Muscle layer of duodenum (tissue), 2 donors: Measurements from ENCODE around the gene LRRD1.
"Not testable (repeated sequence)": the region's sequence is repeated elsewhere in the genome, so short reads cannot be mapped to it uniquely, and the experiment has no call there.

ENCODE experiments used
- H3K27ac ChIP-seq: one replicate; pipeline ENCODE4 v1.7.0; 2013; ENCODE audit warnings: mild to moderate bottlenecking, low read length
- H3K27me3 ChIP-seq: one replicate; pipeline ENCODE4 v1.7.0; 2013; ENCODE audit warnings: low read depth, mild to moderate bottlenecking, control low read depth, low read length
- H3K36me3 ChIP-seq, 2 donors: one replicate each; pipeline ENCODE4 v1.7.0; 2013; ENCODE audit warnings: low read length in 2 of 2, control low read depth in 1 of 2, mild to moderate bottlenecking in 1 of 2; ENCODE audit not compliant: insufficient read depth in 2 of 2, control insufficient read depth in 1 of 2
- H3K4me1 ChIP-seq, 2 donors: one replicate each; pipeline ENCODE4 v1.7.0; 2013; ENCODE audit warnings: low read length in 2 of 2, mild to moderate bottlenecking in 2 of 2, control low read depth in 1 of 2, moderate library complexity in 1 of 2; ENCODE audit not compliant: insufficient read depth in 2 of 2, control insufficient read depth in 1 of 2
- H3K4me3 ChIP-seq, 2 donors: one replicate each; pipeline ENCODE4 v1.7.0; 2013; ENCODE audit warnings: low read length in 2 of 2, low read depth in 1 of 2, mild to moderate bottlenecking in 1 of 2
- H3K9me3 ChIP-seq, 2 donors: one replicate each; pipeline ENCODE4 v1.7.0; 2013; ENCODE audit warnings: low read length in 2 of 2, control low read depth in 1 of 2, mild to moderate bottlenecking in 1 of 2; ENCODE audit not compliant: control insufficient read depth in 1 of 2
- donor health status: healthy.

The LRRD1 gene

DNA sequence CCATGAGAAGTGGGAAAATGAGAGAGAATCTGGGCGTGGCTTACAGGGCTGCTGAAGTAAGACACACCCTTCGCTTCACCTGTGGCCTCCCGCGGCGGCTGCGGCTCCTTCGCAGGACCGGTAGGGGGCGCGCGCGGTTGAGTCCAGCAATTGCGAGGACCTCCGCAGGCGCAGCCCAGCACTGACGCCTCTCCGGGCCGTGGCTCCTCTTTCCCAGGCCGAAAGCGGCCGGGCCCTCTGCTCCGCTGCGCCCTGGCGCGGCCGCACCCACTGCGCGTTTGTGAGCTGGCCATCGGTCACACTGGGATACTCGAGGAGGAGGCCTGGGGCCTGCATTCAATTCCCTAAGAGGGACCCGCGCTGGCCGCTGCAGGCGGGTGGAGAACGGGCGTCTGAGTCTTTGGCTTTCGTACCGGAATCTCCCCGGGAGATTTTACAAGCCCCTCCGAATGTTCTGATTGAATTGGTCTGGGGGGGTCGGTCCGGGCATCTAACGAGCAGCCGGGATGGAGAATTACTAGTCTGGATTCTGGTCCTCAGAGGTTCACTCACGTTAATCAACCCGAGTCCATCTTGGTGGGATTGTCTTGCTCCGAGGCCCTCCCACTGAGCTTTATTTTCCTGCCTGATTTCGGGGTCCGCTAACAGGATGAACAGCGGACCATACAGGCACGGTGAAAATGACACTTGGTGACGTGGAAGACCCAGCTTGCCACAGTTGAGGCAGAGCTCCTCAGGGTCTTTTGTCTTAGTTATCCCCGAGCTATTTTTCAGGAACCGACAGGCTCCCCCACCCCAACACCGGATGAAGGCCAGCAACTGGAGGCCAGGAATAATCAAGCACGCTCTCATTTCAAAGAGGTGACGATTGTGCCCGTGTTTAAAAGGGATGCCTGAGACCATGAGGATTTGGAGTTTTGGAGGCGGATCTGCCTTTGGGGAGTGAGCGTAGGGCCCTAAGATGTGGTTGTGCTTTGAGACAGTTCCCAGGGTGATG is at the start of gene LRRD1:
TSS of gene LRRD1 (minus strand) at position 215 of the 997 bp plus-strand sequence. CDS start 13,940 bp downstream, outside the sequence.
- Histone ChIP-seq H3K27ac (peak within 1 kb of the TSS; percentile 51), H3K4me1 (peaks cover 0 to 4% of the 10 kb centered on the region in 2 donors), H3K27me3 (no peaks in the 10 kb centered on the region), H3K9me3 (no peaks in the 10 kb centered on the region), H3K4me3 (peak within 1 kb of the TSS; percentile 72 to 74), H3K36me3 (no peaks in the 10 kb centered on the region)

DNA sequence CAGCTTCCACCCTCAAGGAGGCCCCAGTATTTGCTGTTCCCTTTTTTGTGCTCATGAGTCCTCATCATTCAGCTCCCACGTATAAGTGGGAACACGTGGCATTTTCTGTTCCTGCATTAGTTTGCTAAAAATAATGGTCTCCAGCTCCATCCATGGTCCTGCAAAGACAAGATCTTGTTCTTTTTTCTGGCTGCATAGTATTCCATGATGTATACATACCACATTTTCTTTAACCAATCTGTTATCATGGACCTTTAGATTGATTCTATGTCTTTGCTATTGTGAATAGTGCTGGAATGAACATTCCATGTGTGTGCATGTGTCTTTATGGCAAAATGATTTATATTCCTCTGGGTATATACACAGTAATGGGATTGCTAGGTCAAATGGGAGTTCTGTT is 49.8 kb upstream of the LRRD1 start:
- Histone ChIP-seq H3K9me3 (no peaks in the 10 kb centered on the region), H3K27me3 (no peaks in the 10 kb centered on the region), H3K27ac (no peak overlapping the region), H3K36me3 (peaks cover 29 to 67% of the 10 kb centered on the region in 2 donors), H3K4me3 (no peak overlapping the region), H3K4me1 (no peaks in the 10 kb centered on the region)

DNA sequence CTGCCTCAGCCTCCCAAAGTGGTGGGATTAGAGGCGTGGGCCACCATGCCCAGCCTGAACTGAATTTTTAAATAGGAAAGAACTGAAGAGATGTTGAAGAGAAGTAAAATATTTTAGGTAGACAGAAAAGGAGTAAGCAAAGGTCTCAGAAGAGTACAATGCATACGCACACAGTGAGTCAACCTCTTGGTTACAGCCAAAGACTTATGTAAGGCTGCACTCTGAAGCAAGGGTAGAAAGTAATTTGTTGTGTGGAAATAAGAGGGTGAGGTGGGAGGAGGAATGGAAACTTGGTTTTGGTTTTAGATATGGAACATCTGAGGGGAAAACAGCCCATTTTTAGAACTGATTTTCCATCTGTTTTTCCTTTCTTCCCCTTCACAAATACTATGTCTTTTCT is 49.2 kb upstream of the LRRD1 start:
- Histone ChIP-seq H3K4me1 (no peaks in the 10 kb centered on the region), H3K9me3 (no peaks in the 10 kb centered on the region), H3K27ac (no peak overlapping the region), H3K4me3 (no peak overlapping the region), H3K27me3 (no peaks in the 10 kb centered on the region), H3K36me3 (peaks cover 33 to 68% of the 10 kb centered on the region in 2 donors)

DNA sequence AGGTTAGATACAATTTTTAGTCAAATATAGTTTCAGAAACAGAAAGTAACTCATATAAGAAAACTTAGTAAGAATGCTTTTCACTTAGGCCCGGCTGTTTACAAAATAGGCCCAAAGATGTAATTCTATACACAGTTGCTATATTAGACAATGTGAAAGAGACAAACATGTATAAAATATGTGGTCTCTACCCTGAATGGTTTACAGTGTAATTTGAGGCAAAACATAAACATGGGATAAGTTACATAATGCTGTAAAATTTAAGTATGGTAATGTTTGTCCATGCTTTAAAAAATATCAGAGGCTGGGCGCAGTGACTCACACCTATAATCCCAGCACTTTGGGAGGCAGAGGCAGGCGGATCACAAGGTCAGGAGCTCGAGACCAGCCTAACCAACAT is 48.0 kb upstream of the LRRD1 start:
- H3K9me3 ChIP-seq = no peaks in the 10 kb centered on the region
- no peaks in the 10 kb centered on the region for H3K4me1 ChIP-seq
- H3K4me3 ChIP-seq = no peak overlapping the region
- H3K27me3 ChIP-seq = no peaks in the 10 kb centered on the region
- peaks cover 33 to 68% of the 10 kb centered on the region in 2 donors for H3K36me3 ChIP-seq
- H3K27ac ChIP-seq = no peak overlapping the region

DNA sequence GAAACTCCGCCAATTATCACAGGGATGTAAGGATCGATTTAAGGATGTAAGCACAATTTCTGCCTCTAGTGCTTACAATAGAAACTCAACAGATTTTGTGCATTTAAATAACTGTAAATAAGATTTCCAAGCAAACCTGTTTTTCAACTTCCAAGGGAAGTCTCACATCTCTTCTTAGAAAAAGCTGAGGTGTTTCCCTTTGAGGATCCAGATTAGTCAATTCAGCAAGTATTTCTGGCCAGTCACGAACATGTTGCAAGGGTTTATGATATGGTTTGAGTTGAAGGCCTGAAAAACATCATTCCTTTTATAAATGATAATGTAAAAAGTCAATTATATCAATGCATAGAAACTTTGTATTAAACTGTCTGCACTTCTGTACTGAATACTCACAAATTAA is 42.8 kb upstream of the LRRD1 start:
- H3K27me3 ChIP-seq = no peaks in the 10 kb centered on the region
- H3K36me3 ChIP-seq = peaks cover 55 to 83% of the 10 kb centered on the region in 2 donors
- no peak overlapping the region for H3K27ac ChIP-seq
- H3K4me3 ChIP-seq = no peak overlapping the region
- H3K4me1 ChIP-seq = no peaks in the 10 kb centered on the region
- no peaks in the 10 kb centered on the region for H3K9me3 ChIP-seq

DNA sequence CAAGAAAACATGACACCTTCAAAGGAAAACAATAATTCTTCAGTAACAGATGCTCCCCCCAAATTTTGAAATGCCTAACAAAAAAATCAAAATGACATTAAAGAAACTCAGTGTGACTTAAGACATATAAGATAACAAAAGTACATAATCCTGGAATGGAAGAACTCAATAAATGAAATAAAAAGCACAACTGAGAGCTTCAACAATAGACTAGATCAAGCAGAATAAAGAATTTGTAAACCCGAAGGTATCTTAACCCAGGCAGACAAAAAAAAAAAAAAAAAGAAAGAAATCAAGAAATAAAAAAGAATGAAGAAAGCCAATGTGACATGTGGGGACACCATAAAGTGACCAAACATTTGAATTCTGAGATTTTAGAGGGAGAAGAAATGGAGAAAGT is 27.7 kb upstream of the LRRD1 start:
- peaks cover 30 to 79% of the 10 kb centered on the region in 2 donors for H3K36me3 ChIP-seq
- peaks cover 5 to 6% of the 10 kb centered on the region in 2 donors for H3K9me3 ChIP-seq
- H3K27ac ChIP-seq = no peak overlapping the region
- H3K4me3 ChIP-seq = no peak overlapping the region
- H3K27me3 ChIP-seq = no peaks in the 10 kb centered on the region
- no peaks in the 10 kb centered on the region for H3K4me1 ChIP-seq

DNA sequence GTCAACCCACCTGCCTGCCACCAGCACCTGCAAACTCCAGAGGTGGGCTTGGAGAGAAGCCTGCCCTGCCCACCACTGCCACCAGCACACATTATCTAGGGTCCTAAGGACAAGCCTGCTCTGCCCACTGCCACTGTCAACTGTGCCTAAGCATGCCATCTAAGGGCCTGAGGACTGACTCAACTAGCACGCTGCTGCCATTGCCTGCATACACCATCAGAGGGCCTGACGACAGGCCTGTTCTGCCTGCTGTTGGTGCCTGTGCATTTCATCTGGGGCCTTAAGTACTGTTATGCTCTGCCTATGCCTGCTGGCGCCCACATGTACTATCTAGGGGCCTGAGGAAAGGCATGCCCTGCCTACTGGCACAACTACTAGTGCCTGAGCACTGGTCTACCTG is 27.0 kb upstream of the LRRD1 start:
- Histone ChIP-seq H3K36me3 (peaks cover 28 to 77% of the 10 kb centered on the region in 2 donors), H3K27ac (no peak overlapping the region), H3K4me1 (no peaks in the 10 kb centered on the region), H3K27me3 (no peaks in the 10 kb centered on the region), H3K9me3 (peaks cover 5 to 6% of the 10 kb centered on the region in 2 donors), H3K4me3 (no peak overlapping the region)

DNA sequence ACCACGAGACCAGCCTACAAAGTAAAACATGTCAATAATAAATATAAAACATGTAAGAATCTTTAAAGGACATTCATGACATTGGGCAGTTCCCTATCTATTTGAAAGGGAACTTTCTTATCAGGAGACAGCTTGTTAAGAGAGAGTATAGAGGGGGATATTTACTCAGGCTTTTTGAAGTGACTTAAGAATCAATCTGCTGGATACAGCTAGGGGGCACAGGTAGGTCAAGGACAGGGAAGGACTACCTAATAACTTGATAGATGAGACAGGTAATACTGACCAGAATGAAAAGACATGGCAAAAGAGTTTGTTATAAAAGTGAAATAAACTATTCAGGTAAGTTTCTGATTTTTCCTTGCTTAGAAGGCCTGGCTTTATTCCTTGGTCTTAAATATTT is 21.8 kb upstream of the LRRD1 start:
- H3K4me1 ChIP-seq = no peaks in the 10 kb centered on the region
- H3K36me3 ChIP-seq = peaks cover 27 to 54% of the 10 kb centered on the region in 2 donors
- no peaks in the 10 kb centered on the region for H3K27me3 ChIP-seq

DNA sequence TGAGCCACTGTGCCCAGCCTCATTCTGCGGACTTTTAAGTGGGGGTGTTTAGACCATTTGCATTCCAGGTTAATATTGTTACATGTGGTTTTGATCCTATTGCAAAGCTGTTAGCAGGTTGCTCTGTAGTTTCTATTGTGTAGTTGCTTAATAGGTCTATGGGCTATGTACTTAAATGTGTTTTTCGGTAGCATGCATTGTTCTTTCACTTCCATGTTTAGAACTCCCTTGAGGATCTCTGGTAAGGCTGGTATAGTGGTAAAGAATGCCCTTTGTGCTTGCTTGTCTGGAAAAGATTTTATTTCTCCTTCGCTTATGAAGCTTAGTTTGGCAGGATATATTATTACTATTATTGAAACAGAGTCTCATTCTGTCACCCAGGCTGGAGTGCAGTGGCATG is 13.4 kb upstream of the LRRD1 start:
- Histone ChIP-seq H3K36me3 (peaks cover 0 to 11% of the 10 kb centered on the region in 2 donors), H3K9me3 (no peaks in the 10 kb centered on the region), H3K27me3 (no peaks in the 10 kb centered on the region), H3K4me3 (no peak overlapping the region), H3K27ac (no peak overlapping the region), H3K4me1 (no peaks in the 10 kb centered on the region)

More for the DNA sequence above, 21.8 kb upstream of the LRRD1 start:
- H3K4me3 ChIP-seq = no peak overlapping the region
- no peaks in the 10 kb centered on the region for H3K9me3 ChIP-seq
- H3K27ac ChIP-seq = no peak overlapping the region

DNA sequence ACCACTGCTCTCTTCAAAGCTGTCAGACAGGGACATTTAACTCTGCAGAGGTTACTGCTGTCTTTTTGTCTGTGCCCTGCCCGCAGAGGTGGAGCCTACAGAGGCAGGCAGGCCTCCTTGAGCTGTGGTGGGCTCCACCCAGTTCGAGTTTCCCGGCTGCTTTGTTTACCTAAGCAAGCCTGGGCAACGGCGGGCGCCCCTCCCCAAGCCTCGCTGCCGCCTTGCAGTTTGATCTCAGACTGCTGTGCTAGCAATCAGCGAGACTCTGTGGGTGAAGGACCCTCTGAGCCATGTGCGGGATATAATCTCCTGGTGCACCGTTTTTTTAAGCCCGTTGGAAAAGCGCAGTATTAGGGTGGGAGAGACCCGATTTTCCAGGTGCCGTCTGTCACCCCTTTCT is 10.3 kb upstream of the LRRD1 start:
- H3K36me3 ChIP-seq, H3K27ac ChIP-seq, H3K4me3 ChIP-seq, H3K4me1 ChIP-seq, H3K27me3 ChIP-seq, H3K9me3 ChIP-seq: not testable (repeated sequence)

DNA sequence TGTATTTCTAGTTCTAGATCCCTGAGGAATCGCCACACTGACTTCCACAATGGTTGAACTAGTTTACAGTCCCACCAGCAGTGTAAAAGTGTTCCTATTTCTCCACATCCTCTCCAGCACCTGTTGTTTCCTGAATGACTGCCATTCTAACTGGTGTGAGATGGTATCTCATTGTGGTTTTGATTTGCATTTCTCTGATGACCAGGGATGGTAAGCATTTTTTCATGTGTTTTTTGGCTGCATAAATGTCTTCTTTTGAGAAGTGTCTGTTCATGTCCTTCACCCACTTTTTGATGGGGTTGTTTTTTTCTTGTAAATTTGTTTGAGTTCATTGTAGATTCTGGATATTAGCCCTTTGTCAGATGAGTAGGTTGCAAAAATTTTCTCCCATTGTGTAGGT is 5.4 kb upstream of the LRRD1 start:
- H3K9me3 ChIP-seq, H3K27ac ChIP-seq, H3K36me3 ChIP-seq, H3K4me3 ChIP-seq, H3K27me3 ChIP-seq, H3K4me1 ChIP-seq: not testable (repeated sequence)
